Ovary (tissue), 9 donors: ENCODE results near the gene TMUB1. TPM values are rescaled to one million over a fixed set of nuclear protein-coding genes. Genes with fewer than 3 reads are reported as not detected.
A peak's percentile ranks its signal among the peaks of the same experiment; 100 is the strongest.

Experiments used
- DNase-seq, 5 donors: peaks; one replicate each; pipeline ENCODE4 v3.0.0-alpha.2; 2019 to 2020
- H3K27ac ChIP-seq, 2 donors: fragments of 200-600 bp; one replicate each; pipeline versions ENCODE4 v1.5.1 to v1.8.0; 2019 to 2022
- H3K27me3 ChIP-seq: fragments of 200-600 bp; one replicate; pipeline ENCODE4 v1.8.0; 2022
- H3K36me3 ChIP-seq: fragments of 200-600 bp; sonication (generic); one replicate; pipeline ENCODE4 v1.5.1; 2019
- H3K4me1 ChIP-seq: one replicate; pipeline ENCODE4 v1.8.1; 2013; ENCODE audit warnings: mild to moderate bottlenecking, moderate library complexity; ENCODE audit not compliant: insufficient read depth
- H3K4me3 ChIP-seq: fragments of 200-600 bp; sonication (generic); one replicate; pipeline ENCODE4 v1.5.1; 2017
- H3K9me3 ChIP-seq, 2 donors: fragments of 200-600 bp in 1 of 2; sonication (generic) in 1 of 2; one replicate each; pipeline versions ENCODE4 v1.5.1 to v1.8.1; 2013 to 2019; ENCODE audit warnings: mild to moderate bottlenecking in 1 of 2, moderate library complexity in 1 of 2
- CTCF ChIP-seq, 3 donors: fragments of 450-650 bp in 2 of 3; fragments of 200-600 bp in 1 of 3; IDR thresholded peaks; one replicate each; pipeline versions ENCODE4 v1.5.1 to v1.8.0; 2016 to 2022; ENCODE audit warnings: antibody characterized with exemption in 3 of 3, mild to moderate bottlenecking in 1 of 3
- EP300 ChIP-seq: sonication (generic); formaldehyde crosslinking; IDR thresholded peaks from one replicate; pipeline ENCODE4 v1.6.1; 2017; ENCODE audit warnings: antibody characterized with exemption
- POLR2A ChIP-seq: fragments of 450-650 bp; IDR thresholded peaks from one replicate; pipeline ENCODE4 v1.6.1; 2017; ENCODE audit warnings: antibody characterized with exemption, mild to moderate bottlenecking, moderate library complexity
- WGBS, 3 donors: extraction: QIAGEN DNeasy Blood & Tissue Kit in 1 of 3; methylation state at CpG; one replicate each; pipeline versions ENCODE4 v1.1.5 to v1.1.7; 2013 to 2017; 5-methylcytosine and 5-hydroxymethylcytosine counted together
- intact Hi-C, 4 donors: fragments of 100-400 bp; cut with DNase I; formaldehyde crosslinking; loops; one replicate each; pipeline versions ENCODE4 v1.11.0 to v1.15.1; 2022 to 2023
- polyA plus RNA-seq, 2 donors: library from polyadenylated mRNA; stranded (reverse); fragments of 200-250 nt in 1 of 2; fragments of 350-450 nt in 1 of 2; fragmentation: Illumina TruSeq in 1 of 2; extraction: RNeasy Lipid Tissue Mini Kit (QIAGEN cat#74804) in 1 of 2; gene quantifications; one replicate each; pipeline ENCODE4 v1.2.3, GENCODE V29; 2013 to 2014
- total RNA-seq, 7 donors: library from RNA; depleted of rRNA in 2 of 7; stranded (reverse); fragments of >200 nt in 2 of 7; fragmentation: NEBNext Ultra II Directional in 3 of 7; extraction: Animal tissue kit (Norgen Biotek cat#: 25700) in 3 of 7; gene quantifications; one replicate each; pipeline versions ENCODE4 v1.1.0 to v1.2.4, GENCODE V29; 2016 to 2023
- donor health status: DM: no; HTN: no; CAD: no; lungs with moderate emphysema.
- donor health status: DM: no; HTN: no; CAD: no.
- donor health status: Bipolar disorder and iron deficiency.
- donor health status: DM: yes; HTN: yes; CAD: no.
- donor health status: DM: no; HTN: no; CAD: no.
- donor health status: DM: yes; HTN: yes; CAD: no.

The TMUB1 gene
- total and polyA plus RNA-seq, 9 donors, result 1.9 to 40.3 (median 28.8) TPM

- H3K27me3 ChIP-seq, result no peaks in the 10 kb centered on the region
- DNase-seq, result no peak
- H3K4me1 ChIP-seq, result peaks cover 7% of the 10 kb centered on the region
- H3K27ac ChIP-seq, result no peak overlapping the region
- no peaks in the 10 kb centered on the region for H3K36me3 ChIP-seq
- intact Hi-C loops, result loop anchor here in 3 of 4 donors (5.0 to 10.0 kb wide), 5 partner anchors 73 to 213 kb away; no protein-coding TSS in a partner anchor
- no peaks in the 10 kb centered on the region for H3K9me3 ChIP-seq
- TF ChIP-seq EP300 (no peak), CTCF (IDR thresholded peaks at IDR 0.05) (no peak), POLR2A (no peak)
- WGBS, 3 donors, result 69 to 72% (median 69%) methylated on average over 11 of the region's 11 CpGs
- H3K4me3 ChIP-seq, result no peak overlapping the region
Measured at GRCh38 chr7:151110236-151110940, 27.1 kb upstream of the TMUB1 start.

- no peaks in the 10 kb centered on the region for H3K36me3 ChIP-seq
- no peaks in the 10 kb centered on the region for H3K27me3 ChIP-seq
- H3K9me3 ChIP-seq, result no peaks in the 10 kb centered on the region
- no peak overlapping the region for H3K4me3 ChIP-seq
- WGBS, 3 donors, result 66 to 71% (median 68%) methylated on average over 15 of the region's 15 CpGs
- no peak overlapping the region for H3K27ac ChIP-seq
- intact Hi-C loops, result loop anchor here in 3 of 4 donors (5.0 to 10.0 kb wide), 5 partner anchors 72 to 212 kb away; no protein-coding TSS in a partner anchor
- TF ChIP-seq CTCF (IDR thresholded peaks at IDR 0.05) (no peak), EP300 (no peak), POLR2A (no peak)
- H3K4me1 ChIP-seq, result peaks cover 5% of the 10 kb centered on the region
- DNase-seq, result peak in 2 of 5 donors; percentile 40 to 58
Measured at GRCh38 chr7:151109094-151110048, 26.1 kb upstream of the TMUB1 start.

DNA sequence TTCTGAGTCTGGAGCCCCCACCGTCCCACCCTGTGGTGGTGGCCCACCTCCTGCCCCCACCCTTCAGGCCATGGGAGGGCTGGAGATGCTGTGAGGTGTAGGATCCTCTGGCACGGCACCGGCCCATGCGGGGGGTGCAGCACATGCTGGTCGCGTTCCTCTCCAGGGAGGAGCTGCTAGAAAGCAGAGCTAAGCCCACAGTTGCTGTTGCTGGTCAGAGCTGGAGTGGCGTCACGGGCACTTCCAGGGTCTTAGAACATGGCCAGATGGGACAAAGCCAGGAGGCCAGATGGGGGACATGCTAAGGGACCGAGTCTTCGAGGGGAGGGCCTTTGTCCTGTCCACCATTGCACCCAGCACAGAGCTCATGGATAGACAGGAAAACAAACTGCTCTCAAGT, 24.6 kb upstream of the TMUB1 start:
- H3K27ac ChIP-seq, result no peak overlapping the region
- no peaks in the 10 kb centered on the region for H3K36me3 ChIP-seq
- 87 to 92% (median 88%) methylated on average over 10 of the region's 10 CpGs for WGBS, 3 donors
- intact Hi-C loops, result no loop called here
- TF ChIP-seq EP300, result no peak
- no peak for TF ChIP-seq POLR2A
- no peak for TF ChIP-seq CTCF (IDR thresholded peaks at IDR 0.05)
- H3K9me3 ChIP-seq, result no peaks in the 10 kb centered on the region
- peaks cover 4% of the 10 kb centered on the region for H3K4me1 ChIP-seq
- no peaks in the 10 kb centered on the region for H3K27me3 ChIP-seq
- peak in 1 of 5 donors; percentile 17 for DNase-seq
- no peak overlapping the region for H3K4me3 ChIP-seq

DNA sequence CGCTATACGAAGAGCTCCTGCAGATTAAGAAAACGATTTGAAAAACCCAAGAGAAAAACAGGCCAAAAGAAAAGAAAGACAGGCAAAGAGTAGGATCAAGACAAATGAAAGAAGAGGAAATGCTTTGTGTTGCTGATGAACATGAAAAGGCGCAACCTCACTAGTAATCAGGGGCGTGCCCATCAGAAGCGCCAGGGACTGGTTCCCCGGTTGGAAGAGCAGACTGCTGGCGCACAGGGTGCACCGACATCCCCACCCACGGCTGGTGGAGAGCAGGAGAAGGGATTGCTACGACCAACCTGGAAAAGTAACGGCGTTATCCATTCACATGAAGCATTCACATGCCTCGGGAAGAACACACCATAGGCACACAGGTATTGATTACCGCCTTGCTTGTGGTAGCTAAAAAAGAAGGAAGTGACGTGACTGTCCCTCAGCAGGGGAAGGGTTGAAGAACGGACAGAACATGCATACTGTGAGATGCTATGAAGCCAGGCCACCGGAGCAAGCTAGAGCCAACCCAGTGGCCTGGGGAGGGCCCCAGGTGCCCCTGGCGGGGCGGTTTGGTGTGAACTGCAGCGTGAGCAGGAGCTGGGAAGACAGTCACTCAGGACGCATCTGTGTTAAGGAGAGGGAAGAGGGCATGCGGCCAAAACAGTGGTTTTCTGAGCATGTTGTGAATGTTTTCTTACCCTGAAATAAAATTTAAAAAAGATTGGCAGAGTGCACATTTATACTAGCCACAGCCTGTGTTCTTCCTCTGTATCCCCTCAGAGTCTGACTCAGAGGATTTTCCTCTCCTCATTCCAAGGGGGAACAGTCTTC, 21.3 kb upstream of the TMUB1 start:
- TF ChIP-seq POLR2A (no peak), CTCF (IDR thresholded peaks at IDR 0.05) (no peak), EP300 (no peak)
- Histone ChIP-seq H3K27me3 (no peaks in the 10 kb centered on the region), H3K4me1 (peaks cover 4% of the 10 kb centered on the region), H3K27ac (no peak overlapping the region), H3K9me3 (no peaks in the 10 kb centered on the region), H3K36me3 (no peaks in the 10 kb centered on the region), H3K4me3 (no peak overlapping the region)
- no peak for DNase-seq
- intact Hi-C loops, result no loop called here
- WGBS, 3 donors, result 68 to 76% (median 69%) methylated on average over 23 of the region's 23 CpGs
